A549 (cell line): ENCODE data around the gene RASSF3. TPM values are rescaled to one million over a fixed set of nuclear protein-coding genes. Genes with fewer than 3 reads are reported as not detected.

Experiments used
- ATAC-seq, 2 experiments: fragments of 200-7000 bp in 1 of 2; fragments of >200 bp in 1 of 2; cut with Nextera tagmentation in 1 of 2; cut with Tn5 transposase in 1 of 2; 3 replicates each; pipeline versions ENCODE4 v1.8.0 to v1.9.1; 2018 to 2020; ENCODE audit warnings: mild to moderate bottlenecking in 1 of 2, moderate library complexity in 1 of 2
- CTCF ChIA-PET: fragments of 300-600 bp; sonication (Branson Sonifier 250); formaldehyde crosslinking; extraction: SDS; loops from one replicate; lab custom pipeline; 2021; ENCODE audit warnings: antibody characterized with exemption, inconsistent platforms; lab: Yijun Ruan, JAX
- POLR2A ChIA-PET: fragments of 350-600 bp; formaldehyde crosslinking; extraction: SDS; loops from one replicate; lab custom pipeline; 2021; ENCODE audit warnings: antibody characterized with exemption, inconsistent platforms; lab: Yijun Ruan, JAX
- DNase-seq, 2 experiments: peaks; one replicate each; pipeline versions ENCODE4 v3.0.0 to v3.0.0-alpha.2; 2011 to 2016; ENCODE audit warnings: low read depth in 1 of 2, low spot score in 1 of 2
- FAIRE-seq: peaks from 2 replicates; lab custom pipeline; 2011; peaks lifted over from hg19 to GRCh38; lab: Jason Lieb, UNC
- H3K27ac ChIP-seq, 2 experiments: fragments of >200 bp; sonication (Bioruptor Twin); formaldehyde crosslinking; 3 replicates each; pipeline ENCODE4 v1.5.1; 2016 to 2017
- H3K4me1 ChIP-seq: fragments of >200 bp; sonication (Bioruptor Twin); formaldehyde crosslinking; 3 replicates; pipeline ENCODE4 v1.6.1; 2016
- H3K4me2 ChIP-seq: fragments of >200 bp; sonication (Bioruptor Twin); formaldehyde crosslinking; 3 replicates; pipeline ENCODE4 v1.6.1; 2016
- H3K4me3 ChIP-seq: fragments of >200 bp; sonication (Bioruptor Twin); formaldehyde crosslinking; 3 replicates; pipeline ENCODE4 v1.5.1; 2016
- H3K9me3 ChIP-seq: fragments of >200 bp; sonication (Bioruptor Twin); formaldehyde crosslinking; 3 replicates; pipeline ENCODE4 v1.6.1; 2016
- BCL3 ChIP-seq: fragments of >200 bp; sonication (Bioruptor Twin); formaldehyde crosslinking; IDR thresholded peaks from 3 replicates; pipeline ENCODE4 v1.6.1; 2016
- CBX2 ChIP-seq: fragments of 200-600 bp; sonication (generic); IDR thresholded peaks from 2 replicates; pipeline ENCODE4 v1.6.1; 2016; ENCODE audit warnings: low read depth, mild to moderate bottlenecking, borderline replicate concordance
- CBX8 ChIP-seq: fragments of 200-600 bp; sonication (generic); IDR thresholded peaks from 2 replicates; pipeline ENCODE4 v1.6.1; 2016
- CEBPB ChIP-seq, 2 experiments: fragments of >200 bp in 1 of 2; sonication (Bioruptor Twin) in 1 of 2; formaldehyde crosslinking in 1 of 2; IDR thresholded peaks; 2 replicates each; pipeline ENCODE4 v1.6.1; 2012 to 2016
- E2F6 ChIP-seq: IDR thresholded peaks from 2 replicates; pipeline ENCODE4 v1.6.1; 2012; ENCODE audit warnings: low read depth, borderline replicate concordance
- EHMT2 ChIP-seq: fragments of 200-600 bp; sonication (generic); IDR thresholded peaks from 2 replicates; pipeline ENCODE4 v1.6.1; 2016; ENCODE audit warnings: antibody characterized with exemption, low read depth, mild to moderate bottlenecking, moderate library complexity
- FOSB ChIP-seq: fragments of 250-450 bp; sonication (Bioruptor Pico); IDR thresholded peaks from 2 replicates; pipeline ENCODE4 v1.5.0; 2020; ENCODE audit warnings: mild to moderate bottlenecking, moderate library complexity
- HES2 ChIP-seq: fragments of >200 bp; sonication (Bioruptor Twin); formaldehyde crosslinking; IDR thresholded peaks from 2 replicates; pipeline ENCODE4 v1.6.1; 2016
- HEYL ChIP-seq: fragments of 250-450 bp; sonication (Bioruptor Pico); IDR thresholded peaks from 2 replicates; pipeline ENCODE4 v1.8.0; 2021; ENCODE audit warnings: mild to moderate bottlenecking, moderate library complexity
- HOXA7 ChIP-seq: fragments of 250-450 bp; sonication (Bioruptor Pico); IDR thresholded peaks from 2 replicates; pipeline ENCODE4 v1.5.0; 2020; ENCODE audit warnings: mild to moderate bottlenecking, moderate library complexity
- HOXB13 ChIP-seq: fragments of 250-450 bp; sonication (Bioruptor Pico); IDR thresholded peaks from 2 replicates; pipeline ENCODE4 v1.5.0; 2020; ENCODE audit warnings: low read depth, mild to moderate bottlenecking, moderate library complexity
- HOXB5 ChIP-seq: fragments of 250-450 bp; sonication (Bioruptor Pico); IDR thresholded peaks from 2 replicates; pipeline ENCODE4 v1.5.0; 2020; ENCODE audit warnings: mild to moderate bottlenecking, moderate library complexity
- JUNB ChIP-seq: fragments of >200 bp; sonication (Bioruptor Twin); formaldehyde crosslinking; IDR thresholded peaks from 2 replicates; pipeline ENCODE4 v1.6.1; 2016
- KDM1A ChIP-seq: fragments of 200-600 bp; sonication (generic); IDR thresholded peaks from 2 replicates; pipeline ENCODE4 v1.6.1; 2016; ENCODE audit warnings: low read depth, mild to moderate bottlenecking
- KDM5A ChIP-seq: fragments of 200-600 bp; sonication (generic); IDR thresholded peaks from 2 replicates; pipeline ENCODE4 v1.6.1; 2016; ENCODE audit warnings: antibody characterized with exemption, mild to moderate bottlenecking
- MYC ChIP-seq: IDR thresholded peaks from 2 replicates; pipeline ENCODE4 v1.6.1; 2012; ENCODE audit warnings: mild to moderate bottlenecking, inconsistent platforms, low read length, improper control_type of control experiment, borderline replicate concordance
- NFE2L2 ChIP-seq: fragments of 150-350 bp; conservative IDR thresholded peaks from 2 replicates; pipeline ENCODE4 v1.6.1; 2014; ENCODE audit warnings: low read length
- NPAS2 ChIP-seq: fragments of 250-450 bp; sonication (Bioruptor Pico); IDR thresholded peaks from 2 replicates; pipeline ENCODE4 v1.8.0; 2022; ENCODE audit warnings: mild to moderate bottlenecking, moderate library complexity, borderline replicate concordance
- NR3C1 ChIP-seq: fragments of >200 bp; sonication (Bioruptor Twin); formaldehyde crosslinking; IDR thresholded peaks from 3 replicates; pipeline ENCODE4 v1.6.1; 2017
- PBX3 ChIP-seq: IDR thresholded peaks from 2 replicates; pipeline ENCODE4 v1.6.1; 2012
- POLR2AphosphoS2 ChIP-seq: conservative IDR thresholded peaks from 2 replicates; pipeline ENCODE4 v1.6.1; 2012; ENCODE audit warnings: low read length, improper control_type of control experiment, inconsistent platforms
- RAD21 ChIP-seq, 2 experiments: fragments of >200 bp in 1 of 2; sonication (Bioruptor Twin) in 1 of 2; formaldehyde crosslinking in 1 of 2; IDR thresholded peaks in 1 of 2; conservative IDR thresholded peaks in 1 of 2; 2 replicates in 1 of 2; 3 replicates in 1 of 2; pipeline ENCODE4 v1.6.1; 2012 to 2018; ENCODE audit warnings: inconsistent platforms in 1 of 2
- RARB ChIP-seq: fragments of 250-450 bp; sonication (Bioruptor Pico); IDR thresholded peaks from 2 replicates; pipeline ENCODE4 v1.8.0; 2021; ENCODE audit warnings: mild to moderate bottlenecking, moderate library complexity
- RCOR1 ChIP-seq: fragments of 150-350 bp; IDR thresholded peaks from 2 replicates; pipeline ENCODE4 v1.6.1; 2014; ENCODE audit warnings: antibody characterized with exemption, low read length, low read depth
- SMC3 ChIP-seq: fragments of >200 bp; sonication (Bioruptor Twin); formaldehyde crosslinking; IDR thresholded peaks from 3 replicates; pipeline ENCODE4 v1.6.1; 2018; ENCODE audit warnings: inconsistent platforms
- TFCP2L1 ChIP-seq: fragments of 250-450 bp; sonication (Bioruptor Pico); IDR thresholded peaks from 2 replicates; pipeline ENCODE4 v1.5.0; 2021; ENCODE audit warnings: mild to moderate bottlenecking
- USF2 ChIP-seq: fragments of 450-650 bp; IDR thresholded peaks from 2 replicates; pipeline ENCODE4 v1.6.1; 2014; ENCODE audit warnings: antibody characterized with exemption
- ZFP36 ChIP-seq: fragments of 450-650 bp; IDR thresholded peaks from 2 replicates; pipeline ENCODE4 v1.6.1; 2014; ENCODE audit warnings: borderline replicate concordance; ENCODE audit not compliant: partially characterized antibody
- WGBS: methylation state at CpG from one replicate; pipeline ENCODE4 v1.1.6; 2017; ENCODE audit errors: missing lambda C conversion rate; 5-methylcytosine and 5-hydroxymethylcytosine counted together
- polyA plus RNA-seq, 4 experiments: library from polyadenylated mRNA; depleted of rRNA in 3 of 4; stranded (reverse); fragments of >200 nt; fragmentation: RNase III in 1 of 4; extraction: RNeasy Plus Mini Kit Qiagen cat#74134 plus additional on column Dnase treatment in 1 of 4; gene quantifications; 2 replicates in 3 of 4; 3 replicates in 1 of 4; pipeline ENCODE4 v1.2.3, GENCODE V29; 2011 to 2017

RASSF3 gene
- polyA plus RNA-seq, 2 of the 4 experiments (the other 2 are of a cell fraction), result 19.7 to 35.4 TPM

- CTCF ChIA-PET, result interaction anchor here (0.6 to 7.6 kb wide), 2 partner anchors 49 to 75 kb away, joined by 3 to 42 read pairs; no protein-coding TSS in a partner anchor
These were observed 11.5 kb upstream of the RASSF3 start for GRCh38 chr12:64598831-64599230.

GRCh38 chr12:64600164-64600561, 10.1 kb upstream of the RASSF3 start:
- CTCF ChIA-PET, result interaction anchor here (1.0 to 7.6 kb wide), 4 partner anchors 9 to 50 kb away, joined by 3 to 42 read pairs (median 4); no protein-coding TSS in a partner anchor

More at GRCh38 chr12:64598831-64599230, 11.5 kb upstream of the RASSF3 start:
- FAIRE-seq, result no peak
- no peaks in the 10 kb centered on the region for H3K4me1 ChIP-seq
- no peak for ATAC-seq
- DNase-seq, result no peak
- TF ChIP-seq POLR2AphosphoS2 (no peak), RAD21 (conservative IDR thresholded peaks at IDR 0.05 in 1 of 2, IDR thresholded peaks at IDR 0.05 in 1 of 2) (no peak), BCL3 (no peak), SMC3 (no peak), PBX3 (no peak), NFE2L2 (no peak), HES2 (no peak), CBX8 (no peak), EHMT2 (no peak), NPAS2 (CRISPR knock-in tag) (no peak), CBX2 (no peak), CEBPB (IDR thresholded peaks at IDR 0.05) (no peak), KDM1A (no peak), E2F6 (no peak)
- TF ChIP-seq, all 56 proteins: peak for 0
- no peak overlapping the region for H3K4me3 ChIP-seq
- POLR2A ChIA-PET, result no interaction called here
- no peak overlapping the region for H3K27ac ChIP-seq
- H3K4me2 ChIP-seq, result no peak overlapping the region
- WGBS, result 77% methylated on average over 4 of the region's 4 CpGs
- H3K9me3 ChIP-seq, result no peaks in the 10 kb centered on the region

GRCh38 chr12:64603183-64603841, 7.0 kb upstream of the RASSF3 start:
- FAIRE-seq (no peak), ATAC-seq (no peak), DNase-seq (no peak)
- H3K4me2 ChIP-seq, result no peak overlapping the region
- H3K27ac ChIP-seq, result no peak overlapping the region
- CTCF ChIA-PET, result interaction anchor here (0.6 to 10.3 kb wide), 5 partner anchors 14 to 113 kb away, joined by 3 to 123 read pairs (median 3); no protein-coding TSS in a partner anchor
- POLR2A ChIA-PET, result no interaction called here
- H3K4me3 ChIP-seq, result no peak overlapping the region
- H3K9me3 ChIP-seq, result no peaks in the 10 kb centered on the region
- peaks cover 4% of the 10 kb centered on the region; the same call in 1 of the 3 replicates for H3K4me1 ChIP-seq
- 75% methylated on average over 4 of the region's 4 CpGs for WGBS
- no peak for TF ChIP-seq E2F6
- no peak for TF ChIP-seq JUNB
- TF ChIP-seq FOSB (CRISPR knock-in tag), result no peak
- TF ChIP-seq ZFP36, result no peak
- TF ChIP-seq POLR2AphosphoS2, result no peak
- TF ChIP-seq TFCP2L1 (CRISPR knock-in tag), result no peak
- no peak for TF ChIP-seq HEYL (CRISPR knock-in tag)
- TF ChIP-seq RARB (CRISPR knock-in tag), result no peak
- TF ChIP-seq NPAS2 (CRISPR knock-in tag), result no peak
- no peak for TF ChIP-seq CBX8
- TF ChIP-seq KDM1A, result no peak
- no peak for TF ChIP-seq HOXB13 (CRISPR knock-in tag)
- TF ChIP-seq KDM5A, result no peak
- TF ChIP-seq HOXB5 (CRISPR knock-in tag), result no peak
- no peak for TF ChIP-seq USF2

More at GRCh38 chr12:64600164-64600561, 10.1 kb upstream of the RASSF3 start:
- no peak for FAIRE-seq
- Histone ChIP-seq H3K27ac (no peak overlapping the region), H3K9me3 (no peaks in the 10 kb centered on the region)
- TF ChIP-seq MYC (no peak), NR3C1 (no peak), HOXA7 (CRISPR knock-in tag) (no peak), JUNB (no peak), E2F6 (no peak), KDM1A (no peak), RCOR1 (no peak), POLR2AphosphoS2 (no peak)
- TF ChIP-seq, all 56 proteins: peak for 0
- DNase-seq (no peak), ATAC-seq (no peak)
- WGBS, result 77% methylated on average over 2 of the region's 2 CpGs
- H3K4me1 ChIP-seq, result no peaks in the 10 kb centered on the region
- POLR2A ChIA-PET, result no interaction called here
- no peak overlapping the region for H3K4me2 ChIP-seq
- no peak overlapping the region for H3K4me3 ChIP-seq
